ENCODE results near the gene FAM234A. TPM values are rescaled to one million over a fixed set of nuclear protein-coding genes. Genes with fewer than 3 reads are reported as not detected.

The FAM234A gene
- polyA plus RNA-seq, 2 of the 4 experiments (the other 2 are of a cell fraction): 25.6 to 53.3 TPM

DNA sequence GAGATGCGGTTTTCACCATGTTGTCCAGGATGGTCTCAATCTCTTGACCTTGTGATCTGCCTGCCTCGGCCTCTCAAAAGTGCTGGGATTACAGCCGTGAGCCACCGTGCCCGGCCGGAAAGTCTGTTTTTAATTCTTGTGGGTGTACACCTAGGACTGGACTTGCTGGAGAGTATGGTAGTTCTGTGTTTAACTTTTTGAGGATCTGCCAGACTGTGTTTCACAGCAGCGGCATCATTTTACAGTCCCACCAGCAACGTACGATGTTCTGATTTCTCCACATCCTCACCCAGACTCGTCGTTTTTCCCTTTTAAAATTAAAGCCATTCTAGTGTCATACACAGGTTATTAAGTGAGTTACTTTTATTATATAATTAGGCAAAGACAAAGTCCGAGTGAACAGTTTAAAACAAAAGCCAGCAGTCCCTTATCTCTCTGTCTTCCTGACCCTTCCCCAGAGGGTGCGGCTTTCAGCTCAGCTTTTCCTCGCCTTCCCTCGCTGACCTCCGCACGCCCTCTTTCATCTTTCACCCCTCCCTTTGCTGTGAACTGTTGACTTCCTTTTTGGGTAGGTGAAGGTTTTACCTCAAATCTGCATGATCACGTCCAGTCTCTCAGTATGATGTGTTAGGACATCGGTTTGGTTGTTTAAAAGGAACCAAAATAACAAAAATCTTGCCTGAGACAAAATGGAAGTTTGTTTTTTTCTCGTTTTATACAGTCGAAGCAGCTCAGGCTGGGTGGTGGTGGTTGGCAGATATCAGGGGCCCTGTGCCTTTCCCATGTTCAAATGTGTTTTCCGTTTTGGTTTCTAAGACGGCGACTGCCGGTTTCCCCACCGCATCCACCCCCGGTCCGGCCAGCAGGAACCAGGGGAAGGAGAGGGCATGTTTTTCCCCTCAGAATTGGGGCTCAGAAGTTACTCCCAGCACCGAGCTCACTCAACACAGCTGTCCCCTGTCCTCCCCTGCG lies 18.0 kb downstream of the FAM234A start (continued):
- TF ChIP-seq CHD4 (IDR thresholded peaks at IDR 0.05; ENCODE audit: borderline replicate concordance) (no peak), RCOR1 (IDR thresholded peaks at IDR 0.05; ENCODE audit: low read depth, low read length) (no peak), CHD2 (IDR thresholded peaks at IDR 0.05; ENCODE audit: low read length, partially characterized antibody) (no peak), USF2 (IDR thresholded peaks at IDR 0.05) (no peak), MAFK (IDR thresholded peaks at IDR 0.05; ENCODE audit: partially characterized antibody) (no peak), CBX2 (IDR thresholded peaks at IDR 0.05; ENCODE audit: borderline replicate concordance, low read depth) (no peak), EHMT2 (IDR thresholded peaks at IDR 0.05; ENCODE audit: low read depth) (no peak), HMGXB4 (CRISPR knock-in tag; IDR thresholded peaks at IDR 0.05; ENCODE audit: borderline replicate concordance) (no peak)

GRCh38 chr16:253833-254232 lies 19.2 kb downstream of the FAM234A start:
- Histone ChIP-seq H3K9me3 (no peaks in the 10 kb centered on the region), H3K4me2 (no peak overlapping the region), H3K27ac (no peak overlapping the region), H3K4me1 (peaks cover 8% of the 10 kb centered on the region; the same call in 2 of the 3 replicates), H3K4me3 (no peak overlapping the region)
- FAIRE-seq: no peak
- no peak for ATAC-seq
- no peak for DNase-seq (ENCODE audit: low read depth in 1 of 2, low spot score in 1 of 2)
- TF ChIP-seq EHMT2 (IDR thresholded peaks at IDR 0.05; ENCODE audit: low read depth) (no peak), TP53 (CRISPR knock-in tag; IDR thresholded peaks at IDR 0.05) (no peak), HOXB5 (CRISPR knock-in tag; IDR thresholded peaks at IDR 0.05) (no peak), JUN (IDR thresholded peaks at IDR 0.05) (no peak)
- 94% methylated on average over 6 of the region's 6 CpGs for WGBS (ENCODE audit: missing lambda C conversion rate)
- CTCF ChIA-PET: interaction anchor here (1.6 kb wide), 1 partner anchor 23 kb away, joined by 4 read pairs; no protein-coding TSS in a partner anchor
- POLR2A ChIA-PET: no interaction called here

GRCh38 chr16:254461-254860 lies 19.8 kb downstream of the FAM234A start:
- 94% methylated on average over 25 of the region's 25 CpGs for WGBS (ENCODE audit: missing lambda C conversion rate)
- no peak for TF ChIP-seq SMC3 (IDR thresholded peaks at IDR 0.05)
- no peak for TF ChIP-seq HEYL (CRISPR knock-in tag; IDR thresholded peaks at IDR 0.05)
- no peak for TF ChIP-seq ZSCAN20 (CRISPR knock-in tag; IDR thresholded peaks at IDR 0.05)
- TF ChIP-seq REST (IDR thresholded peaks at IDR 0.05): no peak
- TF ChIP-seq RCOR1 (IDR thresholded peaks at IDR 0.05; ENCODE audit: low read depth, low read length): no peak
- no peak for TF ChIP-seq CBX2 (IDR thresholded peaks at IDR 0.05; ENCODE audit: borderline replicate concordance, low read depth)
- no peak for TF ChIP-seq FOSB (CRISPR knock-in tag; IDR thresholded peaks at IDR 0.05)
- TF ChIP-seq NPAS2 (CRISPR knock-in tag; IDR thresholded peaks at IDR 0.05; ENCODE audit: borderline replicate concordance): no peak
- no peak for TF ChIP-seq RFX5 (IDR thresholded peaks at IDR 0.05)
- TF ChIP-seq POLR2A (IDR thresholded peaks at IDR 0.05; ENCODE audit: low read length): no peak
- TF ChIP-seq CEBPB (IDR thresholded peaks at IDR 0.05): no peak
- no peak for TF ChIP-seq EHF (CRISPR knock-in tag; IDR thresholded peaks at IDR 0.05)
- TF ChIP-seq ZC3H11A (IDR thresholded peaks at IDR 0.05): no peak
- no peak for TF ChIP-seq PHF8 (IDR thresholded peaks at IDR 0.05; ENCODE audit: borderline replicate concordance, low read depth)
- no peak for TF ChIP-seq SREBF2 (IDR thresholded peaks at IDR 0.05)
- no peak for TF ChIP-seq HOXB5 (CRISPR knock-in tag; IDR thresholded peaks at IDR 0.05)
- Histone ChIP-seq H3K27ac (no peak overlapping the region), H3K4me1 (peaks cover 8% of the 10 kb centered on the region; the same call in 2 of the 3 replicates), H3K9me3 (no peaks in the 10 kb centered on the region), H3K4me3 (no peak overlapping the region), H3K4me2 (no peak overlapping the region)
- ChIA-PET CTCF (interaction anchor here (1.6 kb wide), 1 partner anchor 23 kb away, joined by 4 read pairs; no protein-coding TSS in a partner anchor), POLR2A (no interaction called here)
- ATAC-seq (no peak), DNase-seq (ENCODE audit: low read depth in 1 of 2, low spot score in 1 of 2) (no peak), FAIRE-seq (no peak)
